Fibroblast of mammary gland (primary cell): ENCODE measurements around the gene NFATC1.
A peak's percentile ranks its signal among the peaks of the same experiment; 100 is the strongest.

ENCODE experiments used
- DNase-seq: peaks from one replicate; pipeline ENCODE4 v3.0.0-alpha.2; 2010; ENCODE audit warnings: low read depth
- H3K4me3 ChIP-seq: 2 replicates; pipeline ENCODE4 v1.5.1; 2011; ENCODE audit warnings: low read depth, mild to moderate bottlenecking, low read length, moderate library complexity; ENCODE audit not compliant: control insufficient read depth
- CTCF ChIP-seq: conservative IDR thresholded peaks from 2 replicates; pipeline ENCODE4 v1.5.1; 2011; ENCODE audit warnings: low read depth, low read length, inconsistent platforms; ENCODE audit not compliant: control insufficient read depth, insufficient read depth

The NFATC1 gene

DNA sequence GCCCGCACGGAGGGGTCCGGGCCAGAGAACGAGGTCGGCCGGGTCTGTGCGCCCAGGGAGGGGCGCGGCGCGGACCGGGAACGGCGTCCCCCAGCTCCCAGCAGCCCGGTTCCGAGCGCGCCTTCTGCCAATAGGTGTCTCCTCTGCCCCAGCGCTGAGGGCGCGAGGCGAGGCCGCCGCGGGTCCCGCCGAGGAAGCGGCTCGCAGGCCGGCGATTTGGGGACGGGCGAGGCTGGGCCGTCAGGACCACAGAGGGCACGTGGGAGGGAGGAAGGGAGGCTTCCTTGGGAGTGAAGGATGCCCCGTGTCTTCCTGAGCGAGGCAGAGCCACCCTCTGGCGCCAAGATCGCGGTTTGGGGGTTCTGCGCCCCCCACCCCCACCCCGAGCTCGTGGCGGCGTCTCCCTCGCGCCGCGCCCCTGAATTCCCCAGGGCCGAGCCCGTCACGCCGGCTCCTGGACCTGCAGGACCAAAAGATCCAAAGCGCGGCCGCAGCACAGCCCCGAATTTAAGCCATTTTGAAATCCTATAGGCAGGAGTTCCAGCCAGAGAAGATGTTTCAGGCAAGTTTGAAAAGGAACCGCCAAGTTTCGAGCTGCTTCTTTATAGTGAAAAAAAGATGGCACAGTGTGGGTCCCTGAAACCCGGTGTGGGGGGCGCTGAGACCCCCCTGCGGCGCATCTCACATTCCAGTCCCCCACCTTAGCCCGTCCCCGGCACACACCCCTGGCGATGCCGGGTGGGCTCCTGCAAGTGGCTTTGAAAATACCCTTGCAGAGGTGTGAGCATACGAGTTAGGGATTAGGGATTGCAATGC lies 909 bp downstream of the NFATC1 start:
- no peak for TF ChIP-seq CTCF
- DNase-seq = peak; percentile 32
- H3K4me3 ChIP-seq = no peak overlapping the region

GRCh38 chr18:79397247-79397829 lies 1.6 kb downstream of the NFATC1 start:
- no peak for DNase-seq
- TF ChIP-seq CTCF = no peak
- H3K4me3 ChIP-seq = no peak overlapping the region

DNA sequence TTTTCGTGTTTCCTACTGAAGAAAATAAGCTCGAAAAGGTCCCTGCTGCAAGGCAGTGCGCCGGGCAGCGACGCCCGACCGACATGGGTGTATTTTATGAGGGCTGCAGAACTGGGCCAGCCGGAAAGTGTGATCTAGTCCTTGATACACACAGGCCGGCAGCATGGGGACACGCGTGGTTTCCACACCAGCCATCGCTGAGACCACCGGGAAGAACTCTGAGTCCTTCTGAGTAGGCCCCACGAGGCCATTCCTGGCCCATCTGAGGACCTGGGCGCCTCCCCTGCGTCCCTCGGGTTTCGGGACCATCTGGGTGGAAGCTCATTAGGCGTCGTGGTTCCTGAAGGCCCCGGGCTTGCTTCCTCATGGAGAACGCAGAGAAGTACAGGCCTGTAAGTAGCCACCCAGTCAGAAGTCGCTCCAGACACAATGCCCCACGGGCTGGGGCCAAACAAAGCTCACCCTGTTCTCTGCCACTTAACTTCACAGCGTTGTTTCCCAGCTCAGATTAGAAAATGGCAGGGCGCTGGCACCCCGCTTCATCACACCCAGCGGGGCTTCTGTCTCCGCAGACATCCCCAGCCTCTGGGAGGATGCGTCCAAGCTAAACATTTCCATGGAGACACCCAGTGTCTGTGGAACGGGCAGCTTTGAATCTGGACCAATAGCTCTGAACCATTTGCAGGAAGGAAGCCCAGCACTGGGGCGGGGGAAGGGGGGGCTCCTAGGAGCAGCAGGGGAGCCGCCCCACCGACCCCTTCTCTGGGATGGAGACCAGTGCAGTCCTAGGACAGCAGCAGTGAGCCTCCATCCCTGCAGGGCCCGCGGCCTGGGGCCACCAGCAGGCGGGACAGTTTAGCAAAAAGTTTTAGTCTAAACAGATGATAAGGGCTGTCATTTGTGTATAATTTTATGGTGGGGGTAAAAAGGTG lies 2.4 kb downstream of the NFATC1 start:
- DNase-seq = no peak
- H3K4me3 ChIP-seq = no peak overlapping the region
- TF ChIP-seq CTCF = no peak

DNA sequence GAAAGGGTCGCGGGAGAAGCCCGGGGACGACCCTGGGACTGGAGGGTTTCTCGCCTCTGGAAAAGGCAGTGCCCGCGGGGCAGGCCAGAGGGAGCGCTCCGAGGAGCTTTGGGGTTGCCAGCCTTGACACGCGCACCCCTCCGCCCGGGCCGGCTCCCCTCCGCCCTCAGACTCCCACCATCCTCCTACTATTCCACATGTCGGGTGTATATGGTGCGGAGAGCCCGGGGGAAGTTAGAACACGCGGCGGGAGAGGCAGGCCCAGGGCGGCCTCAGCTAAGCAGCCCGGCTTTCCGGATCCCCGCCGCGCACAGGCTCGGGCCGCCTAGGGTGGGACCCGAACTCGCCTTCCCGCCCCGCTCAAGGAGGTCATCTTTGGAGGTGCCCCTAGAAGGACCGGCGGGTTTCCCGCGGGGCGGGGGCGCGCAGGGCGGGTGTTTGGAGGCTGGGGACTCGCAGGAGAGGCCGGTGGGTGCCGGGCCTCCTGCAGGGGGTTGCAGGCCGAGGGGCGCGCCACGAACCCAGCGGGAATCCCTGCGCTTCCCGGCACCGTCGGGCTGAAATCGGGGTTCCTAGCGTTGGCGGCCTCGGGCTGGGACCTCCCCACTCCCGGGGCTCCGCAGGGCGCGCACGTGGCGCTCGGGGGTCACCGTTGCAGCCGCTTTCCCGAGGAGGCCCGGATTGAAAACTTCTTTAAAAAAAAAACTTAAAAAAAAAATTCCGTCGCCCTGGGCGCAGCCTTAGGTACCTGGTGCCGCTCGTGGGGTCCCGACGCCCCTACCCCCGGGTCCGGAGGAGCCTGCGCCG lies 3.7 kb downstream of the NFATC1 start:
- TF ChIP-seq CTCF = no peak
- no peak for DNase-seq
- H3K4me3 ChIP-seq = peak overlapping the region; percentile 42

GRCh38 chr18:79400091-79400590 lies 4.4 kb downstream of the NFATC1 start:
- TF ChIP-seq CTCF = no peak
- peak overlapping the region; percentile 42 for H3K4me3 ChIP-seq
- no peak for DNase-seq
